Measurements from ENCODE around the gene RBL2. TPM values are rescaled to one million over a fixed set of nuclear protein-coding genes. Genes with fewer than 3 reads are reported as not detected.

RBL2 gene
- total and polyA plus RNA-seq, 2 of the 13 experiments (the other 11 are each of a cell fraction or from before 2014, with no cell fraction given) = 41.2 to 60.9 TPM

- no peak; the same call in 1 of the 2 replicates for TF ChIP-seq ZNF790 (CRISPR knock-in tag; IDR thresholded peaks at IDR 0.05; ENCODE audit: borderline replicate concordance)
- 0 out of 2 replicates have a peak, but pooled peaks have one; percentile 29 for TF ChIP-seq ZNF780A (CRISPR knock-in tag; IDR thresholded peaks at IDR 0.05)
- peak; percentile 49; the same call in 1 of the 2 replicates for TF ChIP-seq ZNF224 (CRISPR knock-in tag; IDR thresholded peaks at IDR 0.05)
- peak; percentile 77; the same call in 1 of the 2 replicates for TF ChIP-seq GLI4 (CRISPR knock-in tag; IDR thresholded peaks at IDR 0.05; ENCODE audit: borderline replicate concordance)
- TF ChIP-seq JUNB (CRISPR knock-in tag; IDR thresholded peaks at IDR 0.05; ENCODE audit: borderline replicate concordance) = no peak
- peak; percentile 71 for TF ChIP-seq MYC (CRISPR knock-in tag; IDR thresholded peaks at IDR 0.05; ENCODE audit: borderline replicate concordance)
- 0 out of 2 replicates have a peak, but pooled peaks have one; percentile 78 for TF ChIP-seq ZNF570 (CRISPR knock-in tag; IDR thresholded peaks at IDR 0.05; ENCODE audit: borderline replicate concordance)
- TF ChIP-seq, protein P1, sequence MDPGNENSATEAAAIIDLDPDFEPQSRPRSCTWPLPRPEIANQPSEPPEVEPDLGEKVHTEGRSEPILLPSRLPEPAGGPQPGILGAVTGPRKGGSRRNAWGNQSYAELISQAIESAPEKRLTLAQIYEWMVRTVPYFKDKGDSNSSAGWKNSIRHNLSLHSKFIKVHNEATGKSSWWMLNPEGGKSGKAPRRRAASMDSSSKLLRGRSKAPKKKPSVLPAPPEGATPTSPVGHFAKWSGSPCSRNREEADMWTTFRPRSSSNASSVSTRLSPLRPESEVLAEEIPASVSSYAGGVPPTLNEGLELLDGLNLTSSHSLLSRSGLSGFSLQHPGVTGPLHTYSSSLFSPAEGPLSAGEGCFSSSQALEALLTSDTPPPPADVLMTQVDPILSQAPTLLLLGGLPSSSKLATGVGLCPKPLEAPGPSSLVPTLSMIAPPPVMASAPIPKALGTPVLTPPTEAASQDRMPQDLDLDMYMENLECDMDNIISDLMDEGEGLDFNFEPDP (CRISPR knock-in tag; conservative IDR thresholded peaks at IDR 0.05) = no peak
- TF ChIP-seq SOX5 (CRISPR knock-in tag; IDR thresholded peaks at IDR 0.05; ENCODE audit: borderline replicate concordance) = 0 out of 2 replicates have a peak, but pooled peaks have one; percentile 11
- TF ChIP-seq ZNF235 (CRISPR knock-in tag; IDR thresholded peaks at IDR 0.05; ENCODE audit: borderline replicate concordance) = peak; percentile 91
- TF ChIP-seq ASH2L (IDR thresholded peaks at IDR 0.05; ENCODE audit: insufficient read length, low read depth, low read length) = no peak
- TF ChIP-seq, protein P2, sequence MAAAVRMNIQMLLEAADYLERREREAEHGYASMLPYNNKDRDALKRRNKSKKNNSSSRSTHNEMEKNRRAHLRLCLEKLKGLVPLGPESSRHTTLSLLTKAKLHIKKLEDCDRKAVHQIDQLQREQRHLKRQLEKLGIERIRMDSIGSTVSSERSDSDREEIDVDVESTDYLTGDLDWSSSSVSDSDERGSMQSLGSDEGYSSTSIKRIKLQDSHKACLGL (CRISPR knock-in tag; IDR thresholded peaks at IDR 0.05) = peak; percentile 83
- TF ChIP-seq, protein P3, sequence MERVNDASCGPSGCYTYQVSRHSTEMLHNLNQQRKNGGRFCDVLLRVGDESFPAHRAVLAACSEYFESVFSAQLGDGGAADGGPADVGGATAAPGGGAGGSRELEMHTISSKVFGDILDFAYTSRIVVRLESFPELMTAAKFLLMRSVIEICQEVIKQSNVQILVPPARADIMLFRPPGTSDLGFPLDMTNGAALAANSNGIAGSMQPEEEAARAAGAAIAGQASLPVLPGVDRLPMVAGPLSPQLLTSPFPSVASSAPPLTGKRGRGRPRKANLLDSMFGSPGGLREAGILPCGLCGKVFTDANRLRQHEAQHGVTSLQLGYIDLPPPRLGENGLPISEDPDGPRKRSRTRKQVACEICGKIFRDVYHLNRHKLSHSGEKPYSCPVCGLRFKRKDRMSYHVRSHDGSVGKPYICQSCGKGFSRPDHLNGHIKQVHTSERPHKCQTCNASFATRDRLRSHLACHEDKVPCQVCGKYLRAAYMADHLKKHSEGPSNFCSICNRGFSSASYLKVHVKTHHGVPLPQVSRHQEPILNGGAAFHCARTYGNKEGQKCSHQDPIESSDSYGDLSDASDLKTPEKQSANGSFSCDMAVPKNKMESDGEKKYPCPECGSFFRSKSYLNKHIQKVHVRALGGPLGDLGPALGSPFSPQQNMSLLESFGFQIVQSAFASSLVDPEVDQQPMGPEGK (CRISPR knock-in tag; IDR thresholded peaks at IDR 0.05) = peak; percentile 55
- no peak for TF ChIP-seq NR3C1 (CRISPR knock-in tag; IDR thresholded peaks at IDR 0.05)
- no peak for TF ChIP-seq HHEX (CRISPR knock-in tag; IDR thresholded peaks at IDR 0.05)
- TF ChIP-seq ZNF547 (CRISPR knock-in tag; IDR thresholded peaks at IDR 0.05) = peak; percentile 88
- TF ChIP-seq KLF11 (CRISPR knock-in tag; IDR thresholded peaks at IDR 0.05) = peak; percentile 41
- TF ChIP-seq SMARCC2 (IDR thresholded peaks at IDR 0.05) = no peak
- peak; percentile 81; the same call in 1 of the 2 replicates for TF ChIP-seq CREM (IDR thresholded peaks at IDR 0.05)
- no peak for TF ChIP-seq CREM (CRISPR knock-in tag; IDR thresholded peaks at IDR 0.05)
- TF ChIP-seq ZFP90 (CRISPR knock-in tag; IDR thresholded peaks at IDR 0.05; ENCODE audit: borderline replicate concordance) = peak; percentile 83
- no peak for TF ChIP-seq CERS6 (CRISPR knock-in tag; IDR thresholded peaks at IDR 0.05)
- TF ChIP-seq, protein P4, sequence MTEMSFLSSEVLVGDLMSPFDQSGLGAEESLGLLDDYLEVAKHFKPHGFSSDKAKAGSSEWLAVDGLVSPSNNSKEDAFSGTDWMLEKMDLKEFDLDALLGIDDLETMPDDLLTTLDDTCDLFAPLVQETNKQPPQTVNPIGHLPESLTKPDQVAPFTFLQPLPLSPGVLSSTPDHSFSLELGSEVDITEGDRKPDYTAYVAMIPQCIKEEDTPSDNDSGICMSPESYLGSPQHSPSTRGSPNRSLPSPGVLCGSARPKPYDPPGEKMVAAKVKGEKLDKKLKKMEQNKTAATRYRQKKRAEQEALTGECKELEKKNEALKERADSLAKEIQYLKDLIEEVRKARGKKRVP (CRISPR knock-in tag; IDR thresholded peaks at IDR 0.05) = no peak
- TF ChIP-seq ZNF7 (CRISPR knock-in tag; IDR thresholded peaks at IDR 0.05) = no peak
Measured at GRCh38 chr16:53434377-53435065, at the start of gene RBL2 (continued).

Data from HepG2 (cell line).